GM19023 (cell line): ENCODE results near the gene LRP5.
"Not testable (repeated sequence)": the region's sequence is repeated elsewhere in the genome, so short reads cannot be mapped to it uniquely, and the experiment has no call there.

Experiments
- ATAC-seq: cut with Tn5 transposase; IDR thresholded peaks from one replicate; pipeline ENCODE4 v1.9.1; 2021; ENCODE audit warnings: mild to moderate bottlenecking, moderate library complexity; ENCODE audit not compliant: unreplicated experiment

The LRP5 gene

GRCh38 chr11:68414496-68415221 is 102.3 kb downstream of the LRP5 start:
- no peak for ATAC-seq

- ATAC-seq, result no peak
These were observed 103.7 kb downstream of the LRP5 start for GRCh38 chr11:68416070-68416578.

GRCh38 chr11:68418648-68419047 is 106.3 kb downstream of the LRP5 start:
- no peak for ATAC-seq

GRCh38 chr11:68420171-68420570 is 107.8 kb downstream of the LRP5 start:
- ATAC-seq, result no peak

GRCh38 chr11:68423481-68423880 is 111.1 kb downstream of the LRP5 start:
- ATAC-seq, result no peak

- no peak for ATAC-seq
These were observed 111.8 kb downstream of the LRP5 start for GRCh38 chr11:68424101-68424632.

GRCh38 chr11:68424981-68425865 is 112.8 kb downstream of the LRP5 start:
- no peak for ATAC-seq

GRCh38 chr11:68425866-68426380 is 113.5 kb downstream of the LRP5 start:
- no peak for ATAC-seq

GRCh38 chr11:68429661-68430060 is 117.3 kb downstream of the LRP5 start:
- no peak for ATAC-seq

- ATAC-seq, result no peak
These were observed 118.0 kb downstream of the LRP5 start for GRCh38 chr11:68430384-68430783.

- no peak for ATAC-seq
These were observed 118.4 kb downstream of the LRP5 start for GRCh38 chr11:68430801-68431200.

- ATAC-seq, result no peak
These were observed 119.7 kb downstream of the LRP5 start for GRCh38 chr11:68431984-68432645.

GRCh38 chr11:68432874-68433273 is 120.5 kb downstream of the LRP5 start:
- no peak for ATAC-seq

- ATAC-seq, result no peak
These were observed 121.2 kb downstream of the LRP5 start for GRCh38 chr11:68433541-68433940.

GRCh38 chr11:68434159-68434558 is 121.8 kb downstream of the LRP5 start:
- ATAC-seq, result not testable (repeated sequence)

GRCh38 chr11:68436162-68436888 is 123.9 kb downstream of the LRP5 start:
- ATAC-seq, result no peak

- ATAC-seq, result no peak
These were observed 124.9 kb downstream of the LRP5 start for GRCh38 chr11:68436985-68437926.

- no peak for ATAC-seq
These were observed 125.7 kb downstream of the LRP5 start for GRCh38 chr11:68437927-68438657.
